ENCODE measurements around the gene TRERF1.
A peak's percentile ranks its signal among the peaks of the same experiment; 100 is the strongest.

Gene TRERF1

GRCh38 chr6:42368181-42368580 is 83.5 kb downstream of the TRERF1 start:
- DNase-seq (ENCODE audit: low read depth in 2 of 3, low spot score in 1 of 3) = peak in 2 of 3 donors; percentile 50 to 53

GRCh38 chr6:42367353-42368011 is 84.2 kb downstream of the TRERF1 start:
- DNase-seq (ENCODE audit: low read depth in 2 of 3, low spot score in 1 of 3) = no peak

DNA sequence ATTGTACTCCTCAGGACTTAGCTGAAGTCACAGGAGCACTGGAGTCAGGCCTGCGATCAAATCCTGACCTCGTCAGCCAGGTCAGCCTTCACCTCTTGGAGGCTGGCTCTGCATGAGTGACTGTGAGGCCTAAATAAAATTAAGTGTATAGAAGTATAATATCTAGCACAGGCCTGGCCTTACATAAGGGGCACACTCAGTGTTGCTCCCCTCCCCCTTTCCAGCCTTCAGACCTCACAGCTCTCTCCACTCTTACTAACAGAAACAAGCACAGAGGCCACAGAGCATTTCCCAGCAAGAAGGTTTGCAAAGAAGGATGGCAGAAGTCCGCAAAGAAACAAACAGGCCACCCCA is 84.8 kb downstream of the TRERF1 start:
- no peak for DNase-seq (ENCODE audit: low read depth in 2 of 3, low spot score in 1 of 3)

DNA sequence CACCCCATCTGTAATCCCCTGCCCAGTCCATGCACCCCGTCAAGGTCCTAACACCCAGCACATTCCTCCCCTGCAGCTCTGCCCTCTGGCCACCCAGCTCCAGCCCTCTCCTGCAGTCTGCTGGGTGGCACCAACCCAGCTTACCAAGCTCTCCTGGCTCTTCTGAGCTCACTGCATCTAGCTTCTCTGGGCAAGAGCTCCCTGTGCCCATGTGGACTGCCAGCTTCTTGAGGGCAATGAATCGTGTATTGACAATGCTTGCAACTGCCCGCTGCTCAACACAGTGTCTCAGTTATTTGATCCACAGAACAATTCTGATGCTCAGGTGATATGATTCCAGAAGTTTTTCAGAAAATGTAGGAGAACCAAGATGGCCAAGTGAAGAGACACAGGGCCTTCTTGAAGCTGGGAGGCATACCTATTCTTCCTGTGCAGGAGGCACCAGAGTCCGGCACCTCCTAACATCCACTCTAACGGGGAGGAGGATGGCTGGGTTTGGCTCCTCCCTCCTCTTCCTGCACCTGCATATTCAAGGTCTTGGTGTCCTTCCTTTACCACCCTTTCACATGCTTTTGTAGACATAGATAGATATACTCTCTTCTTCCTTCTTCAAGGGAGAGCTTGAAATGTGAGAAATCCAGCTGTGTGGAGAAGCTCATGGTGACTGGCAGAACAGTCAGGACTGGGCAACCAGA is 85.6 kb downstream of the TRERF1 start:
- DNase-seq (ENCODE audit: low read depth in 2 of 3, low spot score in 1 of 3) = no peak

DNA sequence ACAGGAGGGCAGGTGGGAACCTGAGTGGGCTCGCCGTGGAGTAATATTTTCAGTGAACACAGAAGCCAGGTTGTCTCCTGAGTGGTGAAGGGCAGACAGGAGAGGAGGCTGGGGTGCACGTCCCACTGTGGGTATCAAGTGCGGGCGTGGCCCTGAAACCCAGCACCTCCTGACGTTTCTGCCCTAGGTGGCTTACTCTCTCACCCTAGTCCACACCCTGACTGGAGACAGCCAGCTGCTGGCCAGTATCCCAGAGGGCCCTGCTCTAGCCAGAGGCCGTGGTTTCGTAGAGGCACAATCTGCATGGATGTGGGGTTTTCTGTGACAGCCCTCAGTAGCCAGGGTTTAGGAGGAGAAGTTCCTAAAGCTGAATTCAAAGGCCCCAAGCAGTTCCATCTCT is 86.7 kb downstream of the TRERF1 start:
- DNase-seq (ENCODE audit: low read depth in 2 of 3, low spot score in 1 of 3) = no peak

- no peak for DNase-seq (ENCODE audit: low read depth in 2 of 3, low spot score in 1 of 3)
Observed at GRCh38 chr6:42363926-42364849, 87.5 kb downstream of the TRERF1 start.

DNA sequence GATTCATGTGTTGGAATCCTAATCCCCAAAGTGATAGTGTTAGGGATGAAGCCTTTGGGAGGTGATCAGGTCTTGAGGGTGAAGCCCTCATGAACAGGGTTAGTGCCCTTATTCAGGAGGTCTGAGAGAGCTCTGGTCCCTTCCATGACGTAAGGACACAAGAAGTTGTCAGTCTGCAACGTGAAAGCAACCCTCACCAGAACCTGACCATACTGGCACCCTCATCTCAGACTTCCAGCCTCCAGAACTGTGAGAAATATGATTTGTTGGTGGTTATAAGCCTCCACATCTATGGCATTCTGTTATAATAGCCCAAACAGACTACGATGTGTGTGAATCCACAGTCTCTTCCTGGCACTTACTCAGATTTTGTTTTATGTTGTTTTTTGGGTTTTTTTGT is 90.7 kb downstream of the TRERF1 start:
- DNase-seq (ENCODE audit: low read depth in 2 of 3, low spot score in 1 of 3) = no peak

GRCh38 chr6:42359021-42359420 is 92.7 kb downstream of the TRERF1 start:
- no peak for DNase-seq (ENCODE audit: low read depth in 2 of 3, low spot score in 1 of 3)

- no peak for DNase-seq (ENCODE audit: low read depth in 2 of 3, low spot score in 1 of 3)
Observed at GRCh38 chr6:42355416-42355815, 96.3 kb downstream of the TRERF1 start.

DNA sequence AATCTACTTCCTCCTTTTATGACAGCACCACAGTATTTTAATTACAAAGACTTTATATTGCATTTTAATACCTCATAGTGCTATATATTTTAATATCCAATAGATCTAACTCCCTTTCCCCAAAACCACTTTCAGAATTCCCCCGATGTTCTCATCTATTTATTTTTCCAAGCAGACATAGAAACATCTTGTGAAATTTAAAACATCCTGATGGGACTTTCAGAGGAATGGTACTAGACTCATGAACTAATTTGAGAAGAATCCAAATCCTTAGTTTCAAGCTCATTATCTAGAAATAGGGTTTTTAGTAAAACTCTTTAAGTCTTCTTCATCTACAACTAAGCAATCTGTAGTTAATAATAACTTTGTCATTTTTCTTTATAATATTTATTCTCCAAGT is 97.0 kb downstream of the TRERF1 start:
- no peak for DNase-seq (ENCODE audit: low read depth in 2 of 3, low spot score in 1 of 3)

GRCh38 chr6:42352856-42353564 is 98.7 kb downstream of the TRERF1 start:
- no peak for DNase-seq (ENCODE audit: low read depth in 2 of 3, low spot score in 1 of 3)

DNA sequence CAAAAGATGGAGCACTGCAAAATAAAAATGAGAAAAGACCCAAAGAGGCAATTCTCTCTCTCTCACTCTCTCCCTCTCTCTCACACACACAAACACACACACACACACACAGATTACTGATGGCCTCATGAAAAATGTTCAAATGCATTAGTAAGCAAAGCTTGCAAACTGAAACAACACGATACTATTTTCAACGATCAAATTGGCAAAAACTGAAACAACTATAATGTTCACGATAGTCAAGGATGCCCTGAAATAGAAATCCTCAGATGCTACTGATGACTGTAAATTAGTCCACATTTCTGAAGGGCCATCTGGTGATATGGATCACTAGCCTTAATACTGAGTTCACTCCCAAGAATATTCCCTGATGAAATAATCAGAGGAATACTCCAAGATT is 100.8 kb downstream of the TRERF1 start:
- no peak for DNase-seq (ENCODE audit: low read depth in 2 of 3, low spot score in 1 of 3)

DNA sequence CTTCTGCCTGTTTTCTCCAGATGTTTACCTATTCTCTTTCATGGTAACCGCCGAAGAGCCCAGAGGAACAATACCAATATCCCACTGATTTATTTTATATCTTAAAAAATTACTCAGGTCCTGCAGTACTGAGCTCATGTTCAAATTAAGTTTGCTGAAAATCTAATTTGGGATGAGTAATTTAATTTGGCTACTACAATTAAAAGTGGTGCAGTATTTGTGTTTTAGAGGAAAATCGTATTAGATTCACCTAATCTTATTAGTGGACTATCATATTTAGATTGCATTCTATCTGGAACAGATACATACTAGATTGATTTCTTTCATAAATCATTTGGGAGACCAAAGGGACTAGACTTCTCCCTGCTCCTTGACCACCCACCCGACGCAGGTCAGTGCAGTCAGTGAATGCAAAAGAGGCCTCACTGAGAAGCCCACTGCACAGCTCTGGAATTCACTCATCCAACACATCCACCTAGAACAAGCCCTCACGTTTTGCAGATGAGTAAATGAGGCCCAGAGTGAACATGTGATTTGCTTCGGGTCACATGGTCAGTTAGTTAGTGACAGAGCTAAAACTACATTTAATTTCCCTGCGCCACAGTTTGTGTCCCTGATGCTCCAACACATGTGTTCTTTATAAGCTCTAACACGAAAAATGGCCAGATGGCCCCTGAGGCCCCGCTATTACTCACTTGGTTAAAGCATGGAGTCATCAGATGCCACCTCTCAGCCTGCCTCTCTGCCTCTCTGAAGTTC is 101.8 kb downstream of the TRERF1 start:
- DNase-seq (ENCODE audit: low read depth in 2 of 3, low spot score in 1 of 3) = no peak

GRCh38 chr6:42347456-42347855 is 104.3 kb downstream of the TRERF1 start:
- no peak for DNase-seq (ENCODE audit: low read depth in 2 of 3, low spot score in 1 of 3)

GRCh38 chr6:42345696-42346416 is 105.9 kb downstream of the TRERF1 start:
- no peak for DNase-seq (ENCODE audit: low read depth in 2 of 3, low spot score in 1 of 3)

DNA sequence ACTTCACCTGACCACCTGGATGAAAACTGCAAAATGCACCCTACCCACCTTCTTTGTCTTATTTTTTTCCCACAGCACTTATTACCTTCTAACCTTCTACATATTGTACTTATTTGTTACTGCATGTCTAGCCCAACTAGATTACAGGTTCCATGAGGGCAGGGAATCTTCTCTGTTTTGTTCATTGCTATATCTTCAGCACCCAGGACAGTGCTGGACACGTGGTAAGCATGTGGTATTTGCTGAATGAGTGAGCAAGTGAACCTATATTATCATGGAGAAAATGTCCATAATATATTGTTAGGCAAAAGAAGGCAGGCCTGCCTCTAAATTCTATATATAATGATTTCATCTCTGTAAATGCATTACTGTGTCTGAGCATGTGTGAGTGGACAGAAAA is 107.0 kb downstream of the TRERF1 start:
- no peak for DNase-seq (ENCODE audit: low read depth in 2 of 3, low spot score in 1 of 3)

- no peak for DNase-seq (ENCODE audit: low read depth in 2 of 3, low spot score in 1 of 3)
Observed at GRCh38 chr6:42341771-42342553, 109.8 kb downstream of the TRERF1 start.

DNA sequence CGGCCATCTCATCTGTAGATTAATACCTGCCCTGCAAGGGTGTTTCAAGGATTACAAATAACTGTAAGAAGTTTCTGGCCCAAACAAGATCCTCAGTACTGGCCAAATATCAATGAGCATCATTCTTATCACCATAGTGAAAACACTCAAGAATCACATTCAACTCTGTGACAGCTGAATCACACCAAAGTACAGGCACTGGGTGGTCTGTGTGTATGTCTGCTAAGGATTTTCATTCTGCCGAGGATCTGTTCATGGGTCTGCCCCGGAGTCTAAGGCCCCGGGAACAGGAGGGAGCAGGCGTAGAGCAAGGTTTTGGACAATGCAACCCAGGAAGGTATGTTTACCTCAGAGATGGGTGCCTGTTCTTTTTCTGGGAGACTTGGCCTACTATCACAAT is 110.5 kb downstream of the TRERF1 start:
- no peak for DNase-seq (ENCODE audit: low read depth in 2 of 3, low spot score in 1 of 3)

DNA sequence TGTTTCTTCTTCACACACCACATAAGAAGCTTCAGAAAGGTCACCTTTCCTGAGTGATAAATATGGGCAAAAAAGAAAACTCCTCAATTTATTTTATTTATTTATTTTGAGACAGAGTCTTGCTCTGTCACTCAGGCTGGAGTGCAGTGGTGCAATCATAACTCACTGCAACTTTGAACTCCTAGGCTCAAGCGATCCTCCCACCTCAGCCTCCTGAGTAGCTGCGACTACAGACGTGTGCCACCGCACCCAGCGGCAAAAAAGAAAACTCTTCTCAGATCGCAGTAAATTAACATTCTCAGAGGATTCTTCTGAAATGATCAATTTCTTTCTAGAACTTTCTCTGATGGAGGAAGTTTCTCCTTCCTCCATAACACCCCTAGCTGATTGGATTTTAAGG is 111.2 kb downstream of the TRERF1 start:
- DNase-seq (ENCODE audit: low read depth in 2 of 3, low spot score in 1 of 3) = no peak
